Fibroblast of lung (primary cell): ENCODE data around the gene AQP9. TPM values are rescaled to one million over a fixed set of nuclear protein-coding genes. Genes with fewer than 3 reads are reported as not detected.

Source experiments
- DNase-seq, 2 donors: peaks; one replicate each; pipeline versions ENCODE4 v3.0.0 to v3.0.0-alpha.2; 2010; ENCODE audit warnings: low read depth in 2 of 2
- H2AFZ ChIP-seq: 2 replicates; pipeline ENCODE4 v1.5.1; 2012; ENCODE audit warnings: low read length, control low read depth, inconsistent platforms
- H3K27ac ChIP-seq: 2 replicates; pipeline ENCODE4 v1.5.1; 2011; ENCODE audit warnings: low read length, control low read depth; ENCODE audit not compliant: insufficient read depth
- H3K27me3 ChIP-seq: 2 replicates; pipeline ENCODE4 v1.5.1; 2011; ENCODE audit warnings: mild to moderate bottlenecking, low read length; ENCODE audit not compliant: control insufficient read depth, insufficient read depth
- H3K36me3 ChIP-seq: 2 replicates; pipeline ENCODE4 v1.5.1; 2011; ENCODE audit warnings: low read length; ENCODE audit not compliant: control insufficient read depth, insufficient read depth
- H3K4me1 ChIP-seq: 2 replicates; pipeline ENCODE4 v1.5.1; 2011; ENCODE audit warnings: low read length; ENCODE audit not compliant: control insufficient read depth, insufficient read depth; ENCODE audit errors: extremely low read depth
- H3K4me2 ChIP-seq: 2 replicates; pipeline ENCODE4 v1.5.1; 2011; ENCODE audit warnings: low read length, control low read depth; ENCODE audit not compliant: insufficient read depth; ENCODE audit errors: extremely low read depth
- H3K4me3 ChIP-seq, 4 experiments: fragments of 200-600 bp in 1 of 4; sonication (generic) in 1 of 4; replicated peaks in 1 of 4; 2 replicates each; pipeline ENCODE4 v1.5.1; 2011 to 2016; ENCODE audit warnings: low read length in 4 of 4, low read depth in 3 of 4, mild to moderate bottlenecking in 3 of 4, control low read depth in 2 of 4, inconsistent platforms in 1 of 4, mixed read lengths in 1 of 4; ENCODE audit not compliant: insufficient read depth in 1 of 4; ENCODE audit errors: control extremely low read depth in 1 of 4
- H3K79me2 ChIP-seq: 2 replicates; pipeline ENCODE4 v1.5.1; 2012; ENCODE audit warnings: mild to moderate bottlenecking, low read length, inconsistent platforms; ENCODE audit not compliant: control insufficient read depth, insufficient read depth
- H3K9ac ChIP-seq: 2 replicates; pipeline ENCODE4 v1.5.1; 2011; ENCODE audit warnings: mild to moderate bottlenecking, low read length, control low read depth; ENCODE audit not compliant: insufficient read depth
- H3K9me3 ChIP-seq: 2 replicates; pipeline ENCODE4 v1.5.1; 2012; ENCODE audit warnings: low read depth, low read length; ENCODE audit not compliant: control insufficient read depth, insufficient read depth
- H4K20me1 ChIP-seq: 2 replicates; pipeline ENCODE4 v1.5.1; 2011; ENCODE audit warnings: low read length; ENCODE audit not compliant: control insufficient read depth, insufficient read depth; ENCODE audit errors: extremely low read depth
- CTCF ChIP-seq, 2 donors: IDR thresholded peaks in 1 of 2; conservative IDR thresholded peaks in 1 of 2; 1 replicate in 1 of 2; 2 replicates in 1 of 2; pipeline ENCODE4 v1.5.1; 2011 to 2012; ENCODE audit warnings: low read length in 2 of 2, control low read depth in 1 of 2, inconsistent platforms in 1 of 2, low read depth in 1 of 2, mild to moderate bottlenecking in 1 of 2
- EZH2 ChIP-seq: IDR thresholded peaks from 2 replicates; pipeline ENCODE4 v1.5.1; 2012; ENCODE audit warnings: low read length, control low read depth, mild to moderate bottlenecking; ENCODE audit errors: missing control alignments
- polyA plus RNA-seq, 2 donors: library from polyadenylated mRNA; depleted of rRNA in 1 of 2; stranded (reverse) in 1 of 2; unstranded in 1 of 2; fragments of >200 nt; gene quantifications; 2 replicates each; pipeline ENCODE4 v1.2.1, GENCODE V29; 2011 to 2012; ENCODE audit warnings: missing spikeins in 1 of 2
- total RNA-seq: library from RNA; depleted of rRNA; stranded (reverse); fragments of >200 nt; gene quantifications from 2 replicates; pipeline ENCODE4 v1.2.1, GENCODE V29; 2014

Gene AQP9
- total and polyA plus RNA-seq, 2 donors (not counting 1 experiment from before 2014, with no cell fraction given), result not detected

- TF ChIP-seq EZH2, result no peak
- no peak for TF ChIP-seq CTCF (conservative IDR thresholded peaks at IDR 0.05 in 1 of 2, IDR thresholded peaks at IDR 0.05 in 1 of 2; ENCODE audit: low read depth in 1 of 2, low read length in 2 of 2)
- DNase-seq, result peak in 1 of 2 donors; percentile 57
- no peak overlapping the region for H2AFZ ChIP-seq
- no peak overlapping the region for H3K4me2 ChIP-seq
- H3K36me3 ChIP-seq, result no peaks in the 10 kb centered on the region
- no peak overlapping the region for H3K27ac ChIP-seq
- no peak overlapping the region for H3K4me3 ChIP-seq
- no peaks in the 10 kb centered on the region for H3K27me3 ChIP-seq
- no peaks in the 10 kb centered on the region for H3K4me1 ChIP-seq
- no peaks in the 10 kb centered on the region for H3K79me2 ChIP-seq
- H3K9ac ChIP-seq, result no peak overlapping the region
- H3K9me3 ChIP-seq, result no peaks in the 10 kb centered on the region
- H4K20me1 ChIP-seq, result no peaks in the 10 kb centered on the region
Measured at GRCh38 chr15:58146749-58147148, 8.6 kb downstream of the AQP9 start.

- no peak overlapping the region for H3K4me2 ChIP-seq
- no peak overlapping the region for H3K27ac ChIP-seq
- no peaks in the 10 kb centered on the region for H3K27me3 ChIP-seq
- no peaks in the 10 kb centered on the region for H4K20me1 ChIP-seq
- TF ChIP-seq CTCF (conservative IDR thresholded peaks at IDR 0.05 in 1 of 2, IDR thresholded peaks at IDR 0.05 in 1 of 2; ENCODE audit: low read depth in 1 of 2, low read length in 2 of 2), result no peak
- no peak for TF ChIP-seq EZH2
- H3K79me2 ChIP-seq, result no peaks in the 10 kb centered on the region
- H2AFZ ChIP-seq, result no peak overlapping the region
- no peaks in the 10 kb centered on the region for H3K36me3 ChIP-seq
- H3K9me3 ChIP-seq, result no peaks in the 10 kb centered on the region
- DNase-seq, result peak in 1 of 2 donors; percentile 66
- H3K4me3 ChIP-seq, result no peak overlapping the region
- no peak overlapping the region for H3K9ac ChIP-seq
- H3K4me1 ChIP-seq, result no peaks in the 10 kb centered on the region
Measured at GRCh38 chr15:58147171-58147611, 9.0 kb downstream of the AQP9 start.

- H3K79me2 ChIP-seq, result no peaks in the 10 kb centered on the region
- no peak overlapping the region for H3K4me3 ChIP-seq
- DNase-seq, result no peak
- no peaks in the 10 kb centered on the region for H3K36me3 ChIP-seq
- H3K9ac ChIP-seq, result no peak overlapping the region
- H3K27ac ChIP-seq, result no peak overlapping the region
- no peak overlapping the region for H3K4me2 ChIP-seq
- no peaks in the 10 kb centered on the region for H3K4me1 ChIP-seq
- no peak overlapping the region for H2AFZ ChIP-seq
- H3K27me3 ChIP-seq, result no peaks in the 10 kb centered on the region
- H4K20me1 ChIP-seq, result no peaks in the 10 kb centered on the region
- no peaks in the 10 kb centered on the region for H3K9me3 ChIP-seq
- TF ChIP-seq CTCF (conservative IDR thresholded peaks at IDR 0.05 in 1 of 2, IDR thresholded peaks at IDR 0.05 in 1 of 2; ENCODE audit: low read depth in 1 of 2, low read length in 2 of 2) (no peak), EZH2 (no peak)
Measured at GRCh38 chr15:58148120-58148519, 9.9 kb downstream of the AQP9 start.
